HT-29 (cell line): ENCODE measurements around the gene DAB2. TPM values are rescaled to one million over a fixed set of nuclear protein-coding genes. Genes with fewer than 3 reads are reported as not detected.

ENCODE experiments used
- DNase-seq: peaks from one replicate; pipeline ENCODE4 v3.0.0-alpha.2; 2015; ENCODE audit warnings: low spot score
- total RNA-seq: library from RNA; depleted of rRNA; stranded (reverse); fragments of >200 nt; shearing (Covaris generic); gene quantifications from 2 replicates; pipeline ENCODE4 v1.2.3, GENCODE V29; 2014; rRNA removed

Gene DAB2
- 2.3 and 3.4 TPM in 2 replicates for total RNA-seq

DNA sequence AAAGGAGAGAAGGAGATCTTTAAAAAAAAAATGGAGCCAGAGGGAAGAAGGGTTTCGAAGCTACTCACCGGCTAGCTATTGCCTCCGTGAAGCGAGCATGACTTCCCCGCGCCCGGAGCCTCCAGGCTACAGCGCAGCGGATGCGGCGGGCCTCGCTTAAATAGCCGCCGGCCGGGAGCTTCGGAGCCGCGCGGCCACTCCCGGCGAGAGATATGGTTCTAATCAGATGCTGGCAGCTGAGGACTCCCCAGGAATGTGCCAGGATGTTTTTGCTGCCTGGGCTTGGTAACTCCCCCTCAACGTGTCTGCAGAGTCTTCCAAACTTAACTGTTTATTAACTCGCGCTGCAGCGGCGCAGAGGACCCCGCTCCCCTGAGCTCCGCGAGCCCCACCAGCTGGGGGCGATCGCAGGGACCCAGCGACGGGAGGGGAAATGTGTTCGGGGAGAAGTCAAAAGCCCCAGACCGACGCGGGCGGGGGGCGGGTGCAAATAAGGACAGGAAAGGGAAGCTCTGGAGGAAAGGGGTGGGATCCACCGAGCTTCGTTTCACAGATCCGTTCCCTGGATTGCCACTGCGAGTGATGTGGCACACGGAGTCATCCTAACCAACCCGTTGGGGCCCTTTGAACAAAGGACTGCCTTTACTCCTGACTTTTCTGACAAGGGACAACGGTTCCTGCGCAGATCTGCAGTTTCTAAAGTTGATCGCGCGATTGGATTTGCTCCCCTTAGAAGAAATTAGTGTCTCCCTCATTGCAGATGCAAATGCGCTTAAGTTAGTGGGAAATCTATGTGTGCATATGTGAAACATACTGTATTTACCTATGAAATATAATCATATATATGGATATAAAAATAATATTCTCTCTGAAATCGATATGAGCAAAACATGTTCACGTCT lies at the start of gene DAB2:
Gene DAB2 (minus strand): TSS at position 245 of the 902 bp plus-strand sequence. CDS start 30,660 bp downstream, outside the sequence.
- peak; percentile 75 for DNase-seq

DNA sequence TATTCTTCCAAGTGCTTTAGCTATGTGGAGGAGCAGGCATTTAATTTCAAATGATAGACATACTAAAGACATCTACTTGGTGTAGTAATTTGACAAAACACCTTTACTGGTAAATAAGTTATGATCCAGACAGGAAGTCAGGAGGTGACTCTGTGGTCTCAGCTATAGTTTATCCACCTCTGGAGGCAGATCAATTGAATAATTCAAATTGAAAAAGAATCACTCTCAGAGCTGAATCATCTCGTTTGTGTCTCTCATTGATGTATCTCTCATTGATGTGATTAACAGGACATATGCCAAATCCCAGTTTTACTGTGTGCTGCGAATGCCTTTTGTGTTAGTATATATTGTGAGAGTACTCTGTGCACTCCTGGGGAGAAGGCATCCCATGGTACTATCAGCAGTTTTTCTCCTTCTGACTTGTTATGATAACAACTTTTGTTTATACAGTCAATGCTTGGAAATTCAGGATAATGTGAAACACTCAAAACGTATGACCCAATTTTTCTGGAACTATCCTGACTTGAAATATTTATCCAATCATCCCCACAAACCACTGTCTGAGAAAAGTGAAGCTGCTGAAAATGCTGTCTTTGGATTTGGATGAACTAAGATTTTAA lies 48.5 kb upstream of the DAB2 start:
- DNase-seq: no peak

GRCh38 chr5:39471836-39472508 lies 47.2 kb upstream of the DAB2 start:
- DNase-seq: no peak

DNA sequence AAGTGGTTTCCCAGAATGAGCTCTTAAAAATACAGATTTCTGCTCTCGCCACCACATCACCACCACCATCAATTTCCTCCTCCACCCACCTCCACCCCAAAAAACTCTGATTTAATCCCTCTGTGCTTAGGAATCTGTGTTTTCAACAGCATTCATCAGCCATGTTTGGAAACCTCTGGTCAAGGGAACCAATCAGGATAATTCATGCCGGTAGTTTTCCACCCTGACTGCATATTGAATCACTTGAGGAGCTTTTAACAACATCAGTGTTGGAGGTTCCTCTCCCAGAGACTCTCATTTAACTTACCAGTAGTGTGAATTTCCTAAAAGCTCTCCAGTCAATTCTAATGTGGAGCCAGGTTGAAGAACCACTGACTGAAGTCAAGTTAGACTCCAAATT lies 46.0 kb upstream of the DAB2 start:
- no peak for DNase-seq

GRCh38 chr5:39469777-39470415 lies 45.1 kb upstream of the DAB2 start:
- DNase-seq: no peak

DNA sequence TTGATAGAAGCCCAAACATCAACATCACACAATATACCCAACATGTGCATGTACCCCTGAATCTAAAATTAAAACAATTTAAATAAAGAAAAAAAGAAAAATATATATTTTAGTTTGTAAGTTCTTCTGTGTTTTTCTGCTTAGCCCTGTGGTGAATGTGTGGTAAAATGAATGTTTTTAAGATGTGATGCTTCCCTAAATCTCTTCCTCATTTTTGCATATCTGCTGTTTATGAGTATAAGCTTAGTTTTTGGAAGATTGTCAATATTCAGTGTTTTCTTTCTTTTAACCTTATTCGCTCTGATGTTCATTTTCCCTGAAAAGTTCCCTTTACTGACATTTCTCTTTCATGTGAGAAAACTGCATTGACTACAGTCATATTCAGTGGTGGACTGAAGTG lies 44.4 kb upstream of the DAB2 start:
- DNase-seq: no peak

DNA sequence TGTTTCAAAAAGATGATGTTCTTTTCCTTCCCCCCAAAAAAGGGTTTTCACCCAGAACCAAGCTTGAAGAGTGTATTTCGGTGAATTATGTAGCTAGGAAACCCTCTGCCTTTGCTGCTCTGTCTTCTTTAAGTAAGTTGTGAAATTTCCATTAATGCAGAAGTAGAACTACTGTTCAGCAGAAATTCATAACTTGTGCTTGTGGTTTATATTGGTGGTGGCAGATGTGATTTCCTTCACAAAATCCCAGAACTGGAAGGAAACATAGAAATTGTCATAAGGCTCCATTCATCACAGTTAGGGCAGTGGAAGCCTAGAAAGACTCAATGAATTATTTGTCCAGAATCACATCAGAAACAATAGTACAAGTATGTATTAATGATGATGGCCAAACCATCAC lies 42.1 kb upstream of the DAB2 start:
- DNase-seq: no peak

- no peak for DNase-seq
Observed at GRCh38 chr5:39465843-39466242, 41.1 kb upstream of the DAB2 start.

DNA sequence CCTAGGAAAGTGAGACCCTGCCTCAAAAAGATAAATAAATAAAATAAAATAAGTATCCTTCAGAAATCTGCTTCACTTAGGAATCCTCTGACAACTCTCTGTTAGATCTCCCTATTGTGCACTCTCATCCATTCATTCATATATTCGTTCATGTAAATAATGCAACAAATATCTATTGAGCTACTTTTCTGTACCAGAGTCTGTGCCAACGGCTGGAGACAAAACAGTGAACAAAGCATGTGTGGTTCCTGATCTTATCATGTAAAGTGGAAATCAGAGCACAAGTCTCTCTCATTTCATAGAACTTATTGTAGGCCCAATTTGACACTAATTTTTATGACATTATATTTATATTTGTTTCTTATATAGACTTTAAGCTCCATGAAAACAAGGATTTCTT lies 40.3 kb upstream of the DAB2 start:
- no peak for DNase-seq

- no peak for DNase-seq
Observed at GRCh38 chr5:39464088-39464487, 39.3 kb upstream of the DAB2 start.

GRCh38 chr5:39462211-39462610 lies 37.4 kb upstream of the DAB2 start:
- no peak for DNase-seq

DNA sequence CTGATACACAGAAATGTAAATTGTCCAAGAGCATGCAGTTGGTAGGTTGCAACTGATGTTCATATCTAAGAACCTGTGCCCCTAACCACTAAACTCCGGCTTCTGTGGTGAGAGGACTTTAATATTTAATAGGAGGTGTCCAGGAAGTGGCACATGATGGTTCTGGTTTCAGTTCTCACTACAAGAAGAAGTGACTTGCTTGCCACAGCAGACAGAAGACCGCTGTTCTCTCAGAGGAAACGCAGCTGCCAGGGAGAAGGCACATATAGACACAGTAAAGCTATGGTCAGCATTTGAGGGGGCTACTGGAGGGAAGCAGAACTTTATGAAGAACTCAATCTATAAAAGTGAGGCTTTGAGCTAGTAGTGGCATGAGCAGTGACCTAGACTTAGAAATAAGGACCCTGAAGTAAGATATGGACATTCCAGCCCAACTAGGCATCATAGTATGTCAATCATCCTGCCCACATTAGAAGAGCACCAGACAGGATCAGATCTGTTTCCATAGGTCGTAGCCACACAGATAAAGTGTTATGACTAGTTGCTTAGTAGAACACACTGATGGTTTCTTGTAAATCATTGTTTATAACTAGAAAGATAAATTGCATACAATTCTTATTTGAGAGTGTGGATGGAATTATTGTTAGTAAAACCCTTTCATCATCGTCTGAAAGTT lies 36.4 kb upstream of the DAB2 start:
- DNase-seq: no peak

DNA sequence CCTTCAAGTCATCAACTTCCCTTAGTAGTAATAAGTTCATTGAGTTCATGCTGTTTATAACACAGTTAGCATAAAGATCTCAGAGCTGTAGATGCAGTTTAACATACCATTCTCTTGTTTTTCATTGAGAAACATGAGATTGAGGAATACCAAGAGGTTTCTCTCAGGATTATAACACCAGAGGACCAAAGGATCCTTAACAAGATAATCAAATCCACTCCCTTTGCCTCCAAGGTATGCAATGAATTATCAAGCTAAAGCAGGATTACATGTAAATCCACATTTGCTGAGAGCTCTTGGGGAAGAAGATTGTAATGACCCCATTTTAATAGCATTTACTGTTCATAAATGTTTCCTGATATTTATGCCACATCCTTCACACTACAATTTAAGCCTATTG lies 35.1 kb upstream of the DAB2 start:
- no peak for DNase-seq

DNA sequence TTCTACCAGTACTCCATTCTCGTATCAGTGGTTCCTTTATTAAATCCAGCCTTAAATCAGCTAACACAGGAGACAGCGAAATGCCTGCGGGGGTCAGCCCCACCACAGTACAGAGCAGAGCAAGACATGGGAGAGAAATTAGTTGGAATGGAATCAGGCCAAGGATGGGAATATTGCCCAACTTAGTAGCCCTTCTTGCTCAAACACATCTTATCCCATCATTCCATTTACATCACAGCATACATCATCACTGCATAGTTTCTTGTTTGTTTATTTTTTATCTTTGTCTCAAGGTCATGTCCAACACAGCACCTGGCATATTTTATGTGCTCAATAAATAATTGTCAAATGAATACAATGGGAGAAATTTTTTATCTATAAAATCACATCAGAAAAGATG lies 34.3 kb upstream of the DAB2 start:
- DNase-seq: no peak

- DNase-seq: no peak
Observed at GRCh38 chr5:39455645-39456044, 30.9 kb upstream of the DAB2 start.

- no peak for DNase-seq
Observed at GRCh38 chr5:39453606-39454005, 28.8 kb upstream of the DAB2 start.

DNA sequence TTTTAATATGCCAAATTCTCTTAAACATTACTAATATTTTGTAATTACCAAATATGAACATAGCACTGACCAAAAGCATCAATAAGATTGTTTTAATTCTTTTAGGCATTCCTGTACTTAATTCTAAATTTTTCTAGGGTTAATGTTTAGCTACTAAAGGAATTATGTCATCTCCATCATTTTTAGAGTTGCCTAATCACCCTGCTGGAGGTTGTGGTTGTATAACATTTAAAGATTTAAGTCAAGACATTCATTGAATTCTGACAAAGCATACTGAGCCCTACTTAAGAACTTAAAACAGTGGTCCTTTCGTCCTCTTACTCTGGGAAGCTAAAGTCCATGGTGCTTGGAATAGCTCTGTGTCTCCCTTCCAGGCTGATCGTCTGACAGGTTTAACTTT lies 28.1 kb upstream of the DAB2 start:
- no peak for DNase-seq

GRCh38 chr5:39451276-39451941 lies 26.6 kb upstream of the DAB2 start:
- DNase-seq: no peak

GRCh38 chr5:39450487-39450886 lies 25.7 kb upstream of the DAB2 start:
- DNase-seq: no peak

GRCh38 chr5:39449591-39449990 lies 24.8 kb upstream of the DAB2 start:
- DNase-seq: no peak
